Measurements from ENCODE around the gene ANKDD1A. TPM values are rescaled to one million over a fixed set of nuclear protein-coding genes. Genes with fewer than 3 reads are reported as not detected.
A peak's percentile ranks its signal among the peaks of the same experiment; 100 is the strongest.

ANKDD1A gene
- polyA plus RNA-seq, 3 donors: 0.49 to 3.5 (median 0.90) TPM

GRCh38 chr15:64905119-64905831 is 6.4 kb upstream of the ANKDD1A start:
- peaks cover 6 to 10% of the 10 kb centered on the region in 2 donors for H3K9me3 ChIP-seq (replicated peaks in 1 of 2; ENCODE audit: control insufficient read depth in 1 of 2, insufficient read depth in 1 of 2, low read length in 2 of 2)
- H3K4me1 ChIP-seq (ENCODE audit: control insufficient read depth in 1 of 2, insufficient read depth in 2 of 2, low read length in 2 of 2): peaks cover 17 to 26% of the 10 kb centered on the region in 2 donors
- Mint-ChIP-seq H3K36me3 (peaks cover 0 to 15% of the 10 kb centered on the region in 2 donors), H3K9me3 (peaks cover 6 to 11% (median 10%) of the 10 kb centered on the region in 7 donors), H3K4me3 (peak overlapping the region; percentile 75 to 84), H3K27ac (peak overlapping the region; percentile 17 to 91 (median 73)), H3K4me1 (peaks cover 31% of the 10 kb centered on the region), H3K27me3 (ENCODE audit: low read depth in 3 of 3) (peaks cover 7 to 16% (median 15%) of the 10 kb centered on the region in 3 donors)
- intact Hi-C loops (cut with micrococcal nuclease): loop anchor here (2.0 to 5.0 kb wide), 5 partner anchors 38 to 174 kb away; no protein-coding TSS in a partner anchor
- peak; percentile 76 to 77 (median 77) for DNase-seq
- H2AFZ ChIP-seq (ENCODE audit: insufficient read depth, low read depth, low read length, poor library complexity, severe bottlenecking): peak overlapping the region; percentile 61
- no peaks in the 10 kb centered on the region for H4K20me1 ChIP-seq (ENCODE audit: insufficient read depth, low read length)
- peak; percentile 90 for TF ChIP-seq CTCF (IDR thresholded peaks at IDR 0.05)
- H3K4me3 ChIP-seq (replicated peaks in 1 of 3; ENCODE audit: low read depth in 2 of 3, low read length in 3 of 3): peak overlapping the region; percentile 5 to 65 (median 20)
- peak overlapping the region; percentile 57 for H3K4me2 ChIP-seq (replicated peaks; ENCODE audit: extremely low read depth, low read length, poor library complexity, severe bottlenecking)
- H3K9ac ChIP-seq (ENCODE audit: insufficient read depth, low read length, poor library complexity, severe bottlenecking): no peak overlapping the region
- peak overlapping the region in 1 of 2 donors; percentile 13 for H3K27ac ChIP-seq (ENCODE audit: low read depth in 1 of 2, low read length in 2 of 2)
- peaks cover 0 to 8% of the 10 kb centered on the region in 2 donors for H3K27me3 ChIP-seq (ENCODE audit: control insufficient read depth in 2 of 2, insufficient read depth in 2 of 2, low read length in 2 of 2)
- no peaks in the 10 kb centered on the region for H3K36me3 ChIP-seq (replicated peaks in 1 of 2; ENCODE audit: control insufficient read depth in 1 of 2, insufficient read depth in 2 of 2, low read length in 2 of 2)
- WGBS (ENCODE audit: insufficient coverage): 8% methylated on average over 21 of the region's 30 CpGs
- no peaks in the 10 kb centered on the region for H3K79me2 ChIP-seq (ENCODE audit: insufficient read depth, low read length)

GRCh38 chr15:64905941-64906340 is 5.8 kb upstream of the ANKDD1A start:
- H3K36me3 ChIP-seq (replicated peaks in 1 of 2; ENCODE audit: control insufficient read depth in 1 of 2, insufficient read depth in 2 of 2, low read length in 2 of 2): no peaks in the 10 kb centered on the region
- no peak overlapping the region for H3K9ac ChIP-seq (ENCODE audit: insufficient read depth, low read length, poor library complexity, severe bottlenecking)
- Mint-ChIP-seq H3K27ac (peak overlapping the region in 1 of 7 donors; percentile 73), H3K4me3 (no peak overlapping the region), H3K4me1 (peaks cover 31% of the 10 kb centered on the region), H3K36me3 (peaks cover 0 to 17% of the 10 kb centered on the region in 2 donors), H3K9me3 (peaks cover 2 to 8% (median 7%) of the 10 kb centered on the region in 7 donors), H3K27me3 (ENCODE audit: low read depth in 3 of 3) (peaks cover 14 to 23% (median 22%) of the 10 kb centered on the region in 3 donors)
- no peaks in the 10 kb centered on the region for H4K20me1 ChIP-seq (ENCODE audit: insufficient read depth, low read length)
- peaks cover 4 to 13% of the 10 kb centered on the region in 2 donors for H3K27me3 ChIP-seq (ENCODE audit: control insufficient read depth in 2 of 2, insufficient read depth in 2 of 2, low read length in 2 of 2)
- H3K9me3 ChIP-seq (replicated peaks in 1 of 2; ENCODE audit: control insufficient read depth in 1 of 2, insufficient read depth in 1 of 2, low read length in 2 of 2): peaks cover 3 to 8% of the 10 kb centered on the region in 2 donors
- peak overlapping the region in 1 of 3 experiments; percentile 65 for H3K4me3 ChIP-seq (replicated peaks in 1 of 3; ENCODE audit: low read depth in 2 of 3, low read length in 3 of 3)
- no peak overlapping the region for H2AFZ ChIP-seq (ENCODE audit: insufficient read depth, low read depth, low read length, poor library complexity, severe bottlenecking)
- no peak for DNase-seq
- H3K4me2 ChIP-seq (replicated peaks; ENCODE audit: extremely low read depth, low read length, poor library complexity, severe bottlenecking): no peak overlapping the region
- intact Hi-C loops (cut with micrococcal nuclease): loop anchor here (2.0 to 5.0 kb wide), 5 partner anchors 39 to 175 kb away; no protein-coding TSS in a partner anchor
- 98% methylated on average over 7 of the region's 9 CpGs for WGBS (ENCODE audit: insufficient coverage)
- H3K27ac ChIP-seq (ENCODE audit: low read depth in 1 of 2, low read length in 2 of 2): no peak overlapping the region
- peaks cover 17 to 26% of the 10 kb centered on the region in 2 donors for H3K4me1 ChIP-seq (ENCODE audit: control insufficient read depth in 1 of 2, insufficient read depth in 2 of 2, low read length in 2 of 2)
- no peak for TF ChIP-seq CTCF (IDR thresholded peaks at IDR 0.05)
- no peaks in the 10 kb centered on the region for H3K79me2 ChIP-seq (ENCODE audit: insufficient read depth, low read length)

Measured in CD14-positive monocyte (primary cell).